ENCODE results near the gene LRIG2.

LRIG2 gene

GRCh38 chr1:113170519-113170918, 97.5 kb downstream of the LRIG2 start:
- no peak for DNase-seq (ENCODE audit: low spot score)

DNA sequence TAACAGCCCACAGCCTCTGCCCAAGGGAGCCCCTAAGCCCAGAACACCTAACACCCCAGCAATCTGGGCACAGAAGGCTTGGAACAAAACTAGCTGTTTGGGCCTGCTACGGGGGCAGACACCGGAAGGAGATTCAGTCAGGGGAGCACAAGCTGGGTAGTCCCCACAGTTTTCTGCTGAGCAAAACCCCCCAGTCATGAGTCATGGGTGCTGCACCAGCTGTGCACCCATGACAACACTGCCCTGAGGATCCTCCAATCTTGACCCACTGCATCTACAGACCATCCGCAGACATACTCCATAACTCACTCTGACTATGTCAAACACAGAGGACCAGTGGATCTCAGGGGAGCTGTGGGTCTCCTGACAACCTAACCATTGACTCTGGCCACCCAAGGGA, 105.1 kb downstream of the LRIG2 start:
- no peak for DNase-seq (ENCODE audit: low spot score)

DNA sequence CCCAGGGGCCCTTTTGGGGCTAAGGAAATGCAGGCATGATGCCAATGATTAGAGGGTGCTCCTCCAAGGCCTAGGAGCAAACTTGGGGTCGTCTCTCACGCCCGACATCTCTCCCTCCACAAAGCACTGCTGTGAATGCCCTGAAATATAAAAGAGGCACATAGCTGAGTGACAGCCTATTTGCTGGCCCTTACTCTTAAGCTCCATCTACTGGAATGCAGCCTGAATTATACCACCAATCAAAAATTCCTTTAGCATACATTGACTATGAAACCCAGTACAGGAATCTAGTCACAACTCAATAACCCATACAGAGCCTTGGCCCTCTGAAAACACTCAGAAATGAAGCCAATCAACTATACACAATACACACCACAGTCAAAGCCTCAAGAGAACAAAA, 105.5 kb downstream of the LRIG2 start:
- no peak for DNase-seq (ENCODE audit: low spot score)

Data from hepatic stellate cell (primary cell).